Epithelial cell of esophagus (primary cell): ENCODE results near the gene SFMBT1.

Experiments used
- DNase-seq: peaks from one replicate; pipeline ENCODE4 v3.0.0; 2010; ENCODE audit warnings: low read depth
- H3K4me3 ChIP-seq: 2 replicates; pipeline ENCODE4 v1.5.1; 2011; ENCODE audit warnings: mild to moderate bottlenecking, low read length, control low read depth
- TF ChIP-seq, protein P1 (sequence below): IDR thresholded peaks from 2 replicates; pipeline ENCODE4 v1.5.1; 2011; ENCODE audit warnings: low read depth, mild to moderate bottlenecking, low read length, control low read depth, inconsistent platforms; ENCODE audit not compliant: insufficient read depth; ENCODE audit errors: missing control alignments

Gene SFMBT1

DNA sequence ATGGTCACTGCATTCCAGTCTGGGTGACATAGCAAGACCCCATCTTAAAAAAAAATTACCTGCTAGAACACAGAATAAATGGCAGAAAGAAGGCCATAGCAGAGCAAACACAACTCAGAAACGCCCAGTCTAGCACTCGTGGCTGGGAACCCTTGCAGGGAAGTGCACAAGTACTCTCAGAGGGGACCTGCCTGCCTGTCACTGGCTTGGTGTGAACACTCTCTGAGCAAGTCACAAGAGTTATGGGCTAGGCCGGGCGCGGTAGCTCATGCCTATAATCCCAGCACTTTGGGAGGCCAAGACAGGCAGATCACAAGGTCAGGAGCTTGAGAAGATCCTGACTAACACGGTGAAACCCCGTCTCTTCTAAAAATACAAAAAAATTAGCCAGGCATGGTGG lies 17.2 kb downstream of the SFMBT1 start:
- no peak overlapping the region for H3K4me3 ChIP-seq
- TF ChIP-seq, protein P1, sequence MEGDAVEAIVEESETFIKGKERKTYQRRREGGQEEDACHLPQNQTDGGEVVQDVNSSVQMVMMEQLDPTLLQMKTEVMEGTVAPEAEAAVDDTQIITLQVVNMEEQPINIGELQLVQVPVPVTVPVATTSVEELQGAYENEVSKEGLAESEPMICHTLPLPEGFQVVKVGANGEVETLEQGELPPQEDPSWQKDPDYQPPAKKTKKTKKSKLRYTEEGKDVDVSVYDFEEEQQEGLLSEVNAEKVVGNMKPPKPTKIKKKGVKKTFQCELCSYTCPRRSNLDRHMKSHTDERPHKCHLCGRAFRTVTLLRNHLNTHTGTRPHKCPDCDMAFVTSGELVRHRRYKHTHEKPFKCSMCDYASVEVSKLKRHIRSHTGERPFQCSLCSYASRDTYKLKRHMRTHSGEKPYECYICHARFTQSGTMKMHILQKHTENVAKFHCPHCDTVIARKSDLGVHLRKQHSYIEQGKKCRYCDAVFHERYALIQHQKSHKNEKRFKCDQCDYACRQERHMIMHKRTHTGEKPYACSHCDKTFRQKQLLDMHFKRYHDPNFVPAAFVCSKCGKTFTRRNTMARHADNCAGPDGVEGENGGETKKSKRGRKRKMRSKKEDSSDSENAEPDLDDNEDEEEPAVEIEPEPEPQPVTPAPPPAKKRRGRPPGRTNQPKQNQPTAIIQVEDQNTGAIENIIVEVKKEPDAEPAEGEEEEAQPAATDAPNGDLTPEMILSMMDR: no peak
- no peak for DNase-seq

DNA sequence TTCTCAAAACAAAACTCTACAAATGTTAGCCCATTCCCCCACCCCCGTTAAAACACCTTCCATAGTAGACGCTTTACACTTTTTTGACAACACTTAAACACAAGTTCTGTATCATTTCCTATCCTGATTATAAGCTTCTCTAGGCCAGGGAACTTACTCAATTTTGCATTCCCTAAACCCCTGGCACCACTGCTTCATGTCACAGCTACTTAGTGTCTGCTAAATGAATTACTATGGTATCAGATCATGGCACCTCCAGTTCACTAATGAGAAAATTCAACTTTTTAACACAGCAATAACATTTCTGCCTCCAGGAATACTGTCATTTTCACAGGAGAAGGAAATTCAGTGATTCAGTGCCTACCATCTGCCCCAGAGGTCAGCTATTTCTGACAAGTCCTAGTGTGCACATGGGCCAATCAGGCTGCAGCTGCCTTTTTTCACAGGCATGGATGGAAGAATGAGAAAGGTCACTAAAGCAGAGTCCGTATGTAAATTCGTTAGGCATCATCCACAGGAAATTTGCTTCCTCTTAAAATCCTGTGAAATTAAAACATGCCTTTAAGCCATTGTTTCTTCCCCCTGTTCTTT lies 18.5 kb downstream of the SFMBT1 start:
- H3K4me3 ChIP-seq: no peak overlapping the region
- DNase-seq: no peak
- TF ChIP-seq, protein P1: no peak

DNA sequence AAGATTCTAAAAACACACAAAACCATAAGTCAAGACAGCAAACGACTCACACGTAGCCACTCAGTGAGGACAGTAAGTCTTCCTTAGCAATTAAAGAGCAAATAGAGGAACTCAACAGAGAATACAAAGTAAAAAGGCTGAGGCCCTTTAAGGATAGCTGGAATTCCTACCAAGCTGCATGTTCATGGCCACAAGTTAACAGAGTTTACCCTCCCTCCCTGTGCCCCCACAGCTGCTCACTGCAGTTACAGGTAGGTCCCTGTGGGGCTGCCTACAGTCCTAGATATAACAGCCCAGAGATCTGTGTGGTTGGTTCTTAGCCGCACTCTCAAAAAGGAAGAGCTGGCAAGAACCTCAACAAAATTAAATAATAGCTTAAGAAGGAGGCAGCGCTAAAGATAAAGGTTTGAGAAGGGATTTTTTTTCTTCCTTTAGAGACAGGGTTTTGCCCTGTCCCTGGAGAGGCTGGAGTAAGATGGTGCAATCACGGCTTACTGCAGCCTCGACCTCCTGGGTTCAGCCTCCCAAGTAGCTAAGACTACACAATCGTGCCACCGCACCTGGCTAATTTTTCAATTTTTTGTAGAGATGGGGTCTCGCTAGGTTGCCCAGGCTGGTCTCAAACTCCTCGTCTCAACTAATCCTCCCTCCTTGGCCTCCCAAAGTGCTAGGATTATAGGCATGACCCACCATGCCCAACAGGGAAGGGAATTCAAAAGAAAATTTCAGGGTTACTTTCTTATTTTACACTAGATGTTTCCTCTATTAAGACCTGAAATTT lies 19.3 kb downstream of the SFMBT1 start:
- H3K4me3 ChIP-seq: no peak overlapping the region
- TF ChIP-seq, protein P1: no peak
- DNase-seq: no peak

DNA sequence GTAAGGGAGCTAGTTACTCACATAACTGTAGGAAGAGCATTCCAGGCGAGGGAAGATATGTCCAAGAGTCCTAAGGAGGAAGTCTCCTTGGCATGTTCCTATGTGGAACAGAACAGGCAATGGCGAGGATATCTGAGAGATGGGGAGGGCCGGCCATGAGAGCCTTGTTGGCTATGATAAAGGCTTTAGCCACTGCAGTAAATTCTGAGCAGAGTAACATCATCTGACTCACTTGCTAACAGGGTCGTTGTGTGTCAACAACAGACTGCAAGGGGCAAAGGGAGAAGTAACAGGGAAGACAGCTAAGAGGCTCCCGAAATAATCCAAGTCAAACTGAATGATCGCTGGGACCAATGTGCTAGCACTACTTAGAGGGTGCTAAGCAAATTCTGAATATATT lies 21.6 kb downstream of the SFMBT1 start:
- no peak overlapping the region for H3K4me3 ChIP-seq
- TF ChIP-seq, protein P1: no peak
- DNase-seq: no peak

DNA sequence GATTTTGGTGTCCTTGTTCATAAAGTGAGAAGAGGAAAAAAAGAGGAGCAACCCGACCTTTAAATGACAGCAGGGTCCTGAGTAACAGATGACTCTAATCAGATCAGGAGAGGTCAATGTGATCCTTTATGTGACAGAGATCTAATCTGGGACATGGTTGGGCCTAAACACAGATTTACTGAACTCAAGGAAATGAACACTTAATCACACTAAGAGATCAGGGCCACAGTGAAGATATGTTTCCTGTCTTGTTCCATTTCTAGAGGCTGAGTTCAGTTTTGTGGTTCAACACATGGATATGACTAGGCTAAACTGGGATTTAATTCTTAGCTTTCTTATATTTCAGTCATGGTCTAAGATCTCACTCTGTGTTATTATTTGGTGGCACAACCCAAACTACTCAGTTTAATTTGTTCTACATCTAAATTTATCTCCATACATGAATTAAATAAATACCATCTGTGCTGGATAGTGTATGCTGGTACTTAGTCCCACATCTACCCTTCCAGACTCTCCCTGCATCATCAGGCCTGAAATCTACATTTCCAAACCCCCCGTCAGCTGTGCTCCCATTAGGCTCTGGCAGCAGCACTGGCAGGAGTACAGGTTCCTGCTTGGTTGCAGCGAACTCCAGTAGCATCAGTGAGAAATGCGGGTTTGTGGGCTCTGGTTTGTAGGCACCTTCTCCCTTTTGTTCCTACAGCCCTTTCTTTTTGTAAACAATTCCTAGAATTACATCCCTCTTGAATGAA lies 22.6 kb downstream of the SFMBT1 start:
- no peak overlapping the region for H3K4me3 ChIP-seq
- DNase-seq: no peak
- TF ChIP-seq, protein P1: no peak

DNA sequence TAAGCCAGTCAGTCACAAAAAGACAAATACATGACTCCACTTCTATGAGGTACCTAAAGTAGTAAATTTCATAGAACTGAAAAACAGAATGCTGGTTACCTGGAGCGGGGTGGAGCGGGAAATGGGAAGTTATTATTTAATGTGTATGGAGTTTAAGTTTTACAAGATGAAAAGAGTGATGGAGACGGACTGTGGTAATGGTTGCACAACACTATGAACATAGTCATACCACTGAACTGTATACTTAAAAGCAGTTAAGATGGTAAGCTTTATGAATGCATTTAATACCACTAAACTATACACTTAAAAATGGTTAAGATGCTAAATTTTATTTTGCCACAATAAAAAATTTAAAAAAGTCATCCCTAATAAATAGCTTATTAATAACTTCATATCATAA lies 23.2 kb downstream of the SFMBT1 start:
- TF ChIP-seq, protein P1: no peak
- no peak overlapping the region for H3K4me3 ChIP-seq
- no peak for DNase-seq
